ENCODE data around the gene HTRA2.
A peak's percentile ranks its signal among the peaks of the same experiment; 100 is the strongest.

Gene HTRA2

DNA sequence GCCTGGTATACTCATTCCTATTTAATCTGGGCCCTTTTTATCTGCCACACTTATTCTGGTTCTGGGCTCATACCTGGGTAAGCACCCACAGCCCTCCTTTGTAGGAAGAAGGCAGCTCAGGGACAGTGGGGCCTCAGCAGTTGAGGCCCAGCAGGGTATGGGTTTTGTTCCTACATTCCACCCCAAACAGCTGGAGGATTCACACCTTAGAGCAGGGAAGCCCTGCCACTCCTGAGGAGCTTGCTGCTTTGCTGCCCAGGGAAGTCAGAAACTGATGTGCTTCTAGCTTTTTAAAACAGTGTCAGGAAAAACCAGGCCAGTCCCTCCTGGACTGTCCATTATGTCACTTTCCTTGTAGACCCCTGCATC is 29.2 kb upstream of the HTRA2 start:
- no peak for DNase-seq (ENCODE audit: low read depth)

DNA sequence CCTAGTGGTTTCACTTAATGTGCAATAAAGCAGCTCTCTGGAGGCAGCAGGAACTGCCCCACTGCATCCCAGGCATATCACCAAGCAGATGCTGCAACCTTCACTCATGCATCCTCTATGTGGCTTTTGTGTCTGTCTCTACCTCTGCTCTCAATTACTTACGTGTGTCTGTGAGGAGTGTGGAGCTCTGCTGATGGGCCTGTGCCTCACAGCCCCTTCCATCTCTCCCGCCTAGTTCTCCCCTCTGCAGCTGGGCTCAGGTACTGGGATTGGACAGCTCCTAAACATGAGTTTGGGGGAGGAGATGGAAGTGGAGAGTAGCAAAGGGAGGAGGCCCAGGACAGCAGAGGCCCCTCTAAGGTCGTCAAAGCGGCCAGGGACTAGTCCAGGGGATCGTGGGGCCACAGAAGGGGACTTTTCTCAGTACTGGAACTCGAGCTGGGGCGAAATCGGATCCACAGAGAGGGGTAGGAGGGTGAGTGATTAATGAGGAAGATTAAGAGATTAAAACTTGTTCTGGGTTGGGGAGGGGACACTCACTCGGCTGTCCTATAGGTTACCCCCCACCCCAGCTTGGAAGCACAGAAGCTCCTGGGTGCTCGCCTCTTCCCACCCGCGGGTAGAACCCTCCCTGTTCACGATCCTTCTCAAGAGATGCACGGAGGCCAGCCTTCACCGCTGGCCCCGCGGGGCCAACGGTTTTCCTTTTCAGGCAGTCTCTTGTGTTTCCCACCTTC is 28.2 kb upstream of the HTRA2 start:
- no peak for DNase-seq (ENCODE audit: low read depth)

GRCh38 chr2:74502147-74502719 is 27.5 kb upstream of the HTRA2 start:
- no peak for DNase-seq (ENCODE audit: low read depth)

DNA sequence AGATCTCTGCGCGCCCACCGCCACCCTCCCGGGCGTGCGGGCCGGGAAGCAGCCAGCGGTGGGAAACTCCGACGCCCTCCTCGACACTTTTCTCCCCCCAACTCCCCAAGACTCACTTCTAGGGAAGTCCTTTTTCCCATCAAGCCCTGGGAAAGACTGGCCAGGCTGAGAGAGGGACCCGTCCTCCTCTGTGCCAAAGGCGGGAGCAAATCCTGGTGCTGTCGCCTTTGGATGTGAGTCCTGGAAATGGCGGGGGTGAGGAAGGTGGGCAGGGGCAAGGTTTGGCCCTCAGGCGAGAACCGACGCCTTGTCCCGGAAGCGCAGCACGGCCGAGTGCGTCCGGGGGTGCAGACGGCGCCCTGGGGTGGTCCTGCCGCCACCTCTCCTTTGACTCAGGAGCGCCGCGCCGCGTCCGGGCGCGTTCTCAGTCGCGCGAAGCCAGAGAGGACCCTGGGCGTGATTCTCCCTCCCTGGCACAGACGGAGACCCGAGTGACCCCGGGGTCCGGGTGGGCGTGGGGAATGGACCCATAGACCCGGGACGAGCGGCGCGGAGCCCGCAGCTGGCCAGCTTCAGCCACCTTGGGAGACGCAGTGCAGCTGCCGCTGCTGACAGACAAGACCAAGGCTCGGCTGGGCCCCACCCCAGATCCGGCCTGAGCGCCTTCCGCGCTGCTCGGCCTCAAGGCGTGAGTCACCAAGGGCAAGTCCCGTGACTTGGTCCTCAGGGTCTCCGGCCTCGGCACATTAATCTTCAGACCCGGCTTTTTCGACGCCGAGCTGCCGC is 26.8 kb upstream of the HTRA2 start:
- no peak for DNase-seq (ENCODE audit: low read depth)

DNA sequence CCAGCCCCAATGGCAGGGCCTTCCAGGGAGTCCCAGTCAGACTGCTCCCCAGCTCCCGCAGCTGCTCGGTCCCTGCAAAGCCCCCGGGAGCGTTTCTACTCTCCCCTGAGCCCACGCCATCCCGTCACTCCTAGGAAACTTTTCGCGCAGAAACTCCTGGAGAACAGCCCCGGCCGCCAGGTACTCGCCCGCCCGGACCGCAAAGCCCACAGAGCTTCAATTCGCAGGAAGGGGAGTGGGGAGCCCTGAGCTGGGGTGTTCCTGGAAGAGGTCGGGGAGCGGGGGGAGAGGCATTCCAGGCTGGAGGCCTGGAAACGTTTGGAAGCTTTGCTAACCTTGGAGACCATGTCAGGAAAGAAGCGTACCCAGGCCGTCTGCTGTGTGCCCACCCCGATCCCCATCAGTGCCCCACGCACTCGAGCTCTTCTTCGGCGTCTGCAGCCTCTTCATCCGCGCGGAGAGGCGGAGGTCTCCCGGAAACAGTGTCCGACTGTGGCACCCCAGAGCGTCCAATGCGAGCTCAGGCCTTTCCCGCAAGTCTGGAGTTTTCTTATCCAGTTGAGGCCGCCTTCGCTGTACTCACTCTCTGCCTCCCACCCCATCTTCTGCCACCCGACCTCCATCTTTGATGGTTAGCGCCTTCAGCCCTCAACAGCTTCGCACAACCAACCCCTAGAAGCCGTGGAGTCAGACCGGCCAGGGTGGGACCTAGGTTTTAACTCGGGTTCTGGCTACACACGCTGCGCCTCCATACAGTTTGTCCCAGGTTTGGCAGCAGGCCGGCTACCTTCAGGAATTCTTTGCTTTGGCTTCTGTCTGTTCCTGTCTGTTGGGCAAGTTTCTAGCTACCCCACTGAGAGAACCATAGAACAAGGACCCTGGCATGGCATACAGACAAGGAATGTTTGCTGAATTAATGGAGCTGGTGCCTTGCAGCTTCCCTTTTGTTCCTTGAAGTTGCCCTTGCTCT is 25.9 kb upstream of the HTRA2 start:
- DNase-seq (ENCODE audit: low read depth), result no peak

DNA sequence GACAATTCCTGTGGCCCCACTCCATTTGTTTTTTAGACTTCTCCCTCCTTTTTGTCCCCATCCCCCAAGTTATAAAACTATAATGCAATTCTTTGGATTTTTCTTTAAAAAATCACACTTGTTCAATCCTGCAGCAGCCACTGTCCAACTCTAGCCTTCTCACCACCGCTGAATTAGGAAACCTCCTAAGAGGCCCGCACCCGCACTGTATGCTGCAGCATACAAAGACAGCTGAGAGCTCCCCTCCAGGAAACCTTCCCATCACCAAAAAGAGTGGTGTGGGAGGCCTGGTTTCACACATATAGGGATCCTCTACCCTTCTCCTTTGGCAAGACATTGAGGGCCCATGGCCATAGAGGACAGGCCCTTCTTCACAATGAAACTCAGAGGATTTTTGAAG is 25.1 kb upstream of the HTRA2 start:
- DNase-seq (ENCODE audit: low read depth), result no peak

GRCh38 chr2:74505448-74506246 is 24.1 kb upstream of the HTRA2 start:
- no peak for DNase-seq (ENCODE audit: low read depth)

DNA sequence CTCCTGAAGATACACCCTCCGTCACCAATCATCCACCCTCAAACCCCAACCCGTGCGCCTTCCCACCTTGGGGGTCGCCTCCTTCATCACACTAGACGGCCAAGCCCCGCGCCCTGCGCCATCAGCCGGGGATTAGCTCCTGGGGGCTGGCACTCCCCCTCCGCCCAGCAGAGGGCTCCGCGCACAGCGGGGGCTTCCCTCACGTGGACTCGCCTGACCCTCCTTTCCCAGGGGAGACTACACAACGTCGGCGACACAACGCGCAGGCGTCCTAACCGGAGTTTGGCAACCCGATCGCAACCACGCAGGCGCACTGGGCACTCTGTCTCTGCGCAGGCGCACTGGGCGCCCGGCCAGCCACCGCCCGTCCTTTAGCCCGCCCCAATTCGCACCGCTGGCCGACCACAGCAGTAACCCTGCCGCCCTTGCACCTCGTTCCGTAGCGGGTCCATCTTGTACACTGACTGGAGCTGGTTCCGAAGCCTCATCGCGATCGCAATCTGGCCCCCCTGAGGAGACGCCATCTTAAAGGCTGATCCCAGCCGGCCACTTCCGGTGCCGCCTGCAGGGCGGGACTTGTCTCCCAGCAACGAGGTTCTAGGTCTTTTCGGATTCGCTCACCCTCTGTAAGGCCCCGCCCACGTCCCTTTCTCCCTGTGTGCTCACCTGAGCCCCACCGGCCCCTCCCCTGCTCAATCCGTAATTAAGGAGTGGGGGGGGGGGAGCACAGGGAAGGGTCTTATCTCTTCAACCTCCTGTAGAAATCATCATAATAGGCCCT is 22.4 kb upstream of the HTRA2 start, which contains the start of gene PCGF1:
Gene PCGF1, minus strand, starts transcription at position 551 of the 781 bp plus-strand sequence. Its CDS starts 27 bp downstream, at position 524.
- DNase-seq (ENCODE audit: low read depth), result peak; percentile 99

DNA sequence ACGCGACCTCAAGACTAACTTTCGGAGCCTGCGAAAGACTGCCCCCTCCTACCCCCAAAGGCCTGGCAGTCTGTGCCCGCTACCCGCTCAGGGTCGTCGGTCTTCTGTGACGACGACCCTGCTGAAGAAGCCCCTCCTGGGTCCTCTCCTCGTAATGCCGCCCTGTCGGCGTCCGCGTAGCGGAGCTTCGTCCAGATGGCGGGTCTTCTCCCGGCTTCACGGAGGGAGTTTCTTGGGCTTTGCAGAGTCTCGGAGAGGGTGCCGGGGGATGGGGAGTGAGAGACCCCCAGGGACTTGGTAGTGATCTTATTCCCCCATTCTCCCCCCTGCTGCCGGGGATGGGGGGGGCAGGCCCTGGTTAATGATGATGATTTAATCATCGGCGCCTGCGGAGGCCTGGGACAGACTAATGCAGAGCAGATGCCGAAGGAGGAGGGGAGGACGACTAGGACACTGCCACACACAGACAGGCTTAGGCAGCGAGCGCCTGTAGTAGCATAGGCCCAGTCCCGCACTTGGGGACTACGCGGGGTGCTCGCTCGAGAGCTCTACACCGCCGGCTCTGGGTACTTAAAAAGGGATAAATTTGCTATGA is 21.7 kb upstream of the HTRA2 start:
- no peak for DNase-seq (ENCODE audit: low read depth)

DNA sequence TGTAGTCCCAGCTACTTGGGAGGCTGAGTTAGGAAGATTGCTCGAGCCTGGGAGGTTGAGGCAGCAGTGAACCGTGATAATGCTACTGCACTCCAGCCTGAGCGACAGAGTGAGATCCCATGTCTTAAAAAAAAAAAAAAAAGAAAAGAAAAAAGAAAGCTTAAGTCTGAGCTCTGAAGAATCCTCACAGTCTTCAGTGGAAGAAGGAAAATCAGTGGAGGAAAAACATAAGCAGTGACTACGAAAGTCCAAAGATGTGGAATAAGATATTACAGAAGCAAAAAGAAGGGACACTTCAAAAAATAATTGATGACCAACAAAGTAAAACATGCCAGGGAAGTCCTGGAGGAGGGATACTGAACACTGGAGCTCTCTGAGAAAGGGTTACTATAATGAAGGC is 19.5 kb upstream of the HTRA2 start:
- DNase-seq (ENCODE audit: low read depth), result no peak

DNA sequence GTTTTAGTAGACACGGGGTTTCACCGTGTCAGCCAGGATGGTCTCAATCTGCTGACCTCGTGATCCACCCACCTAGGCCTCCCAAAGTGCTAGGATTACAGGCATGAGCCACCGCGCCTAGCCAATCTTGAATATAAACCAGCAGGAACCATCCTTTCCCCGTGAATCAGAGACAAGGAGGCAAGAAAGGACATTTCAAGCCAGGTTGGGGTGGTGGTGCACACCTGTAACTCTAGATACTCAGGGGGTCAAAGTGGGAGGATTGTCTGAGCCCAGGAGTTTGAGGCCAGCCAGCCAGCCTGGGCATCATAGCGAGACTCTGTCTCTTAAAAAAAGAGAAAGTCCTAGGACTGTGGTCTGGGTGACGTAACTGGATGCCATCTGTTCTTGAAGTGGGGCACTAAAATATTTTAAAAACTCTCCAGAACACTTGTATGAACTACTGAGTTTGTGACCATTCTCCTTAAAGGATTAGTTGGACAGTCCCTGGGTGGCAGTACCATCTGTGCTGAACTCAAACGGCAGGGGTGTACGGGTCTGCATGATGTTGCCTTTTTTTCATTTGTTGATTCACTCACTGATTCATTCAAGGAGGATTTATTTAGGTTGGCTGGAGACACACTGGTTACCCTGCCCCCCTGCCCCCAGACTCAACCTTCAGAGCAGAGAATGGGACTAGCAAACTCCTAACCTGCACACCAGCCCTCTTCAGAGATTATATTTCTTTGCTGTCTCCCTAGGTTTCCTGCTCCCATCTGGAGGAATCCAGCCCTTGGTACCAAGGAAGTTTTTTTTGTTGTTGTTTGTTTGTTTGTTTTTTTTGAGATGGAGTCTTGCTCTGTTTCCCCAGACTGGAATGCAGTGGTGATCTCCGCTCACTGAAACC is 18.4 kb upstream of the HTRA2 start:
- DNase-seq (ENCODE audit: low read depth), result no peak

- DNase-seq (ENCODE audit: low read depth), result no peak
Observed at GRCh38 chr2:74512744-74513604, 16.8 kb upstream of the HTRA2 start.

- DNase-seq (ENCODE audit: low read depth), result no peak
Observed at GRCh38 chr2:74513605-74514367, 15.9 kb upstream of the HTRA2 start.

DNA sequence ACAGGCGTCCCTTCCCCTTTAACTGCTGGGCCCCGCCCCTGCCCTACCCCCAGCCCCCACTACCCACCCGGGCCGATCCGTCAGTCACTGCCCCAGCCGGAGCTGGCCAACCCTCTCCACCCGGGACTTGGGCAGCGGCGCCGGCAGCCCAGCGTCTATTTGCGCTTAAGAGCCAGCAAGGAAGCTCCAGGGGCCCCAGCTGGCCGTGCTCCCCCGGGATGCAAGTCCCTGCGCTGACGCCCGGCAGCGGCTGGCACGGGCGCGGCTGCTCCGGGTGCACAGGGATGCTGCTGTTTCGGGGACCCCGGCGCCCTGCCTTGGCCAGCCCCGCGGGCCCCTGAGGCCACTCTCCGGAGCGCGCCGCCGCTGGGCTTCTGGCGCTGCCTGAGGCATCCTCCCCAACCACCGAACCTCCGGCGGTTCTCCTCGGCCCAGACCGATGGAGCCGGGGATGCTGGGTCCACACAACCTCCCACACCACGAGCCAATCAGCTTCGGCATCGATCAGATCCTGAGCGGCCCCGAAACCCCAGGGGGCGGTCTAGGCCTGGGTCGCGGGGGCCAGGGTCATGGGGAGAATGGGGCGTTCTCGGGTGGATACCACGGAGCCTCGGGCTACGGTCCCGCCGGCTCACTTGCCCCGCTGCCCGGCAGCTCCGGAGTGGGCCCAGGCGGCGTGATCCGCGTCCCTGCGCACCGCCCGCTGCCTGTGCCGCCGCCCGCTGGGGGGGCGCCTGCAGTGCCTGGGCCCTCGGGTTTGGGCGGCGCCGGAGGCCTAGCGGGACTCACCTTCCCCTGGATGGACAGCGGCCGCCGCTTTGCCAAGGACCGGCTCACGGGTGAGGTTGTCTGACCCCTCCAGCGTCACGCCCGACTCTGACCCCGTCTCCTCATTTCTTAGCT is 15.1 kb upstream of the HTRA2 start, which contains the start of gene TLX2:
Gene TLX2, plus strand, starts transcription at position 83 of the 903 bp plus-strand sequence. Its CDS starts 357 bp downstream, at position 440.
- DNase-seq (ENCODE audit: low read depth), result no peak

GRCh38 chr2:74515271-74515980 is 14.3 kb upstream of the HTRA2 start:
- no peak for DNase-seq (ENCODE audit: low read depth)

All from stimulated activated CD8-positive, alpha-beta memory T cell treated with anti-CD3 and anti-CD28 coated beads, Interleukin-15, amount 100 ng/mL, for 1 hour (primary cell).